Endothelial cell of umbilical vein (primary cell): ENCODE results near the gene MED1. TPM values are rescaled to one million over a fixed set of nuclear protein-coding genes. Genes with fewer than 3 reads are reported as not detected.
"Not testable (repeated sequence)": the region's sequence is repeated elsewhere in the genome, so short reads cannot be mapped to it uniquely, and the experiment has no call there.

Source experiments
- BruUV-seq: library from RNA; stranded (reverse); fragments of 400-500 nt; replicated peaks from 2 replicates; lab custom pipeline; 2021; lab: Mats Ljungman, UMichigan
- CTCF ChIA-PET: fragments of 300-600, 350-600 bp; sonication (Branson Sonifier 250); formaldehyde crosslinking; loops from one replicate; lab custom pipeline; 2021; ENCODE audit warnings: antibody characterized with exemption, inconsistent platforms; lab: Charles Lee
- POLR2A ChIA-PET: fragments of 300-600, 350-600 bp; sonication (Branson Sonifier 250); formaldehyde crosslinking; loops from one replicate; lab custom pipeline; 2021; ENCODE audit warnings: antibody characterized with exemption, inconsistent platforms; lab: Charles Lee
- DNase-seq: peaks from one replicate; pipeline ENCODE4 v3.0.0-alpha.2; 2011; ENCODE audit warnings: low read depth, low spot score
- FAIRE-seq: peaks from 2 replicates; lab custom pipeline; 2011; peaks lifted over from hg19 to GRCh38; lab: Jason Lieb, UNC
- H2AFZ ChIP-seq: 2 replicates; pipeline ENCODE4 v1.6.0; 2012; ENCODE audit warnings: low read depth, low read length, control low read depth, inconsistent platforms
- H3K27ac ChIP-seq: 2 replicates; pipeline ENCODE4 v1.5.1; 2011; ENCODE audit warnings: low read depth, mild to moderate bottlenecking, control low read depth, low read length, moderate library complexity; ENCODE audit not compliant: insufficient read depth
- H3K27me3 ChIP-seq, 2 experiments: 2 replicates each; pipeline versions ENCODE4 v1.6.0 to v1.6.1; 2011; ENCODE audit warnings: low read length in 2 of 2, mixed read lengths in 1 of 2; ENCODE audit not compliant: control insufficient read depth in 2 of 2, insufficient read depth in 2 of 2
- H3K36me3 ChIP-seq, 2 experiments: 2 replicates in 1 of 2; 3 replicates in 1 of 2; pipeline ENCODE4 v1.5.1; 2011; ENCODE audit warnings: low read length in 2 of 2, mild to moderate bottlenecking in 1 of 2, moderate library complexity in 1 of 2; ENCODE audit not compliant: control insufficient read depth in 2 of 2, insufficient read depth in 2 of 2; ENCODE audit errors: extremely low read depth in 1 of 2
- H3K4me1 ChIP-seq: 3 replicates; pipeline ENCODE4 v1.5.1; 2011; ENCODE audit warnings: mild to moderate bottlenecking, low read length; ENCODE audit not compliant: control insufficient read depth, insufficient read depth; ENCODE audit errors: extremely low read depth
- H3K4me2 ChIP-seq: 2 replicates; pipeline ENCODE4 v1.6.1; 2011; ENCODE audit warnings: low read length, control low read depth, mixed read lengths; ENCODE audit not compliant: insufficient read depth
- H3K4me3 ChIP-seq, 3 experiments: fragments of 200-600 bp in 1 of 3; sonication (generic), shearing (Covaris generic) in 1 of 3; replicated peaks in 1 of 3; 2 replicates each; pipeline ENCODE4 v1.5.1; 2011 to 2016; ENCODE audit warnings: control low read depth in 3 of 3, low read length in 3 of 3, mild to moderate bottlenecking in 2 of 3, inconsistent platforms in 1 of 3, low read depth in 1 of 3, moderate library complexity in 1 of 3; ENCODE audit not compliant: insufficient read depth in 1 of 3
- H3K79me2 ChIP-seq: 2 replicates; pipeline ENCODE4 v1.6.0; 2012; ENCODE audit warnings: low read length, inconsistent platforms; ENCODE audit not compliant: control insufficient read depth, insufficient read depth
- H3K9ac ChIP-seq: replicated peaks from 2 replicates; pipeline ENCODE3; 2011; ENCODE audit warnings: low read length, control low read depth; ENCODE audit not compliant: insufficient read depth; ENCODE audit errors: extremely low read depth
- H3K9me1 ChIP-seq: replicated peaks from 3 replicates; pipeline ENCODE4 v1.6.0; 2011; ENCODE audit warnings: mild to moderate bottlenecking, low read length; ENCODE audit not compliant: control insufficient read depth, insufficient read depth; ENCODE audit errors: extremely low read depth
- H3K9me3 ChIP-seq: replicated peaks from 2 replicates; pipeline ENCODE4 v1.5.1; 2012; ENCODE audit warnings: low read length, inconsistent platforms; ENCODE audit not compliant: control insufficient read depth, insufficient read depth
- H4K20me1 ChIP-seq: replicated peaks from 2 replicates; pipeline ENCODE3; 2011; ENCODE audit warnings: mild to moderate bottlenecking, low read length; ENCODE audit not compliant: control insufficient read depth, insufficient read depth; ENCODE audit errors: extremely low read depth
- JUN ChIP-seq: IDR thresholded peaks from 2 replicates; pipeline ENCODE4 v1.6.1; 2011; ENCODE audit warnings: borderline replicate concordance, low read depth; ENCODE audit not compliant: insufficient read length, insufficient read depth
- POLR2AphosphoS5 ChIP-seq: IDR thresholded peaks from 2 replicates; pipeline ENCODE4 v1.6.1; 2012; ENCODE audit warnings: low read depth, mild to moderate bottlenecking, control low read depth, low read length, moderate library complexity; ENCODE audit not compliant: insufficient read depth
- dilution Hi-C: fragments of 300-500 bp; cut with MboI; formaldehyde crosslinking; loops from one replicate; pipeline ENCODE4 v1.15.0; 2019; ENCODE audit warnings: low sequenced_read_pairs; ENCODE audit not compliant: extremely low pct_ligation_motif_present
- intact Hi-C: fragments of 100-400 bp; cut with micrococcal nuclease; formaldehyde crosslinking; loops from one replicate; pipeline ENCODE4 v1.10.0; 2022
- polyA plus RNA-seq, 4 experiments: library from polyadenylated mRNA; depleted of rRNA in 3 of 4; stranded (reverse) in 3 of 4; unstranded in 1 of 4; fragments of >200 nt; gene quantifications; 2 replicates each; pipeline versions ENCODE4 v1.2.1 to v1.2.3, GENCODE V29; 2011 to 2012; ENCODE audit warnings: missing spikeins in 1 of 4
- total RNA-seq: library from RNA; stranded (reverse); gene quantifications from 2 replicates; pipeline ENCODE4 v1.2.3, GENCODE V29; 2021
- TF ChIP-seq, protein P1 (sequence below), 2 donors: IDR thresholded peaks; 1 replicate in 1 of 2; 2 replicates in 1 of 2; pipeline ENCODE4 v1.5.1; 2011; ENCODE audit warnings: low read length in 2 of 2, mild to moderate bottlenecking in 2 of 2, moderate library complexity in 2 of 2, control low read depth in 1 of 2, inconsistent platforms in 1 of 2, low read depth in 1 of 2; ENCODE audit not compliant: insufficient read depth in 1 of 2; ENCODE audit errors: extremely low read depth in 1 of 2

Gene MED1
- total and polyA plus RNA-seq, 2 donors (not counting 3 experiments of a cell fraction or from before 2014, with no cell fraction given), result 19.8 to 46.2 TPM

DNA sequence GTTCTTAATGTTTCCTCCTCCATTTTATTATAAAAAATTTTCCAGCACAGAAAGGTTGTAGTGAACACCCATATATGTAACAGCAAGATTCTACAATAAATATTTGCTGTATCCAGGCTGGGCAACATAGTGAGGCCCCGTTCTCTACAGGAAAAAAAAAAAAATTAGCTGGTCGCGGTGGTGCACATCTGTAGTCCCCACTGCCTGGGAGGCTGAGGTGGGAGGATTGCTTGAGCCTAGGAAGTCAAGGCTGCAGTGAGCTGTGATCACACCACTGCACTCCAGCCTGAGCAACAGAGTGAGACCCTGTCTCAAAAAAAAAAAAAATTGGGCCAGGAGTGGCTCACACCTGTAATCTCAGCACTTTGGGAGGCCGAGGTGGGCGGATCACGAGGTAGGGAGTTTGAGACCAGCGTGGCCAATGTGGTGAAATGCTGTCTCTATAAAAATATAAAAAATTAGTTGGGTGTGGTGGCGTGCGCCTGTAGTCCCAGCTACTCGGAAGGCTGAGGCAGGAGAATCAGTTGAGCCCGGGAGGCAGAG lies 13.6 kb upstream of the MED1 start:
- FAIRE-seq, BruUV-seq: not testable (repeated sequence)

GRCh38 chr17:39462631-39463375 lies 11.7 kb upstream of the MED1 start:
- POLR2A ChIA-PET, result interaction anchor here (0.6 to 2.7 kb wide), 2 partner anchors 12 to 322 kb away, joined by 4 to 45 read pairs; partner anchors contain the start of gene MED1
- Histone ChIP-seq H2AFZ (no peak overlapping the region), H3K36me3 (peaks cover 0 to 5% of the 10 kb centered on the region in 2 experiments), H3K9me3 (no peaks in the 10 kb centered on the region), H3K27ac (peak overlapping the region; percentile 62), H4K20me1 (peaks cover 14% of the 10 kb centered on the region), H3K4me2 (peak overlapping the region; percentile 100), H3K79me2 (peaks cover 63% of the 10 kb centered on the region), H3K9me1 (no peaks in the 10 kb centered on the region), H3K9ac (peak overlapping the region; percentile 100), H3K4me1 (peaks cover 15% of the 10 kb centered on the region), H3K27me3 (no peaks in the 10 kb centered on the region), H3K4me3 (peak overlapping the region; percentile 51 to 93 (median 83))
- dilution Hi-C loops (no loop called here), intact Hi-C loops (no loop called here)
- FAIRE-seq (no peak), DNase-seq (peak; percentile 42)
- CTCF ChIA-PET, result interaction anchor here (0.6 to 3.0 kb wide), 5 partner anchors 11 to 230 kb away, joined by 3 to 35 read pairs (median 4); partner anchors contain the start of gene MED1
- TF ChIP-seq JUN (no peak), POLR2AphosphoS5 (peak; percentile 15)
- TF ChIP-seq, protein P1, sequence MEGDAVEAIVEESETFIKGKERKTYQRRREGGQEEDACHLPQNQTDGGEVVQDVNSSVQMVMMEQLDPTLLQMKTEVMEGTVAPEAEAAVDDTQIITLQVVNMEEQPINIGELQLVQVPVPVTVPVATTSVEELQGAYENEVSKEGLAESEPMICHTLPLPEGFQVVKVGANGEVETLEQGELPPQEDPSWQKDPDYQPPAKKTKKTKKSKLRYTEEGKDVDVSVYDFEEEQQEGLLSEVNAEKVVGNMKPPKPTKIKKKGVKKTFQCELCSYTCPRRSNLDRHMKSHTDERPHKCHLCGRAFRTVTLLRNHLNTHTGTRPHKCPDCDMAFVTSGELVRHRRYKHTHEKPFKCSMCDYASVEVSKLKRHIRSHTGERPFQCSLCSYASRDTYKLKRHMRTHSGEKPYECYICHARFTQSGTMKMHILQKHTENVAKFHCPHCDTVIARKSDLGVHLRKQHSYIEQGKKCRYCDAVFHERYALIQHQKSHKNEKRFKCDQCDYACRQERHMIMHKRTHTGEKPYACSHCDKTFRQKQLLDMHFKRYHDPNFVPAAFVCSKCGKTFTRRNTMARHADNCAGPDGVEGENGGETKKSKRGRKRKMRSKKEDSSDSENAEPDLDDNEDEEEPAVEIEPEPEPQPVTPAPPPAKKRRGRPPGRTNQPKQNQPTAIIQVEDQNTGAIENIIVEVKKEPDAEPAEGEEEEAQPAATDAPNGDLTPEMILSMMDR (IDR thresholded peaks at IDR 0.05; ENCODE audit: extremely low read depth in 1 of 2, insufficient read depth in 1 of 2, low read depth in 1 of 2, low read length in 2 of 2), result no peak
- TSS peak; percentile 26 for BruUV-seq

More for the DNA sequence above, 13.6 kb upstream of the MED1 start:
- Histone ChIP-seq H3K4me2 (peak overlapping the region; percentile 100), H3K4me1 (peaks cover 15% of the 10 kb centered on the region), H4K20me1 (peaks cover 14% of the 10 kb centered on the region), H3K79me2 (peaks cover 76% of the 10 kb centered on the region), H3K4me3 (peak overlapping the region in 1 of 3 experiments; percentile 25)
- dilution Hi-C loops, H2AFZ ChIP-seq, DNase-seq, H3K9me3 ChIP-seq, intact Hi-C loops, H3K27me3 ChIP-seq, H3K27ac ChIP-seq, H3K9me1 ChIP-seq, H3K9ac ChIP-seq, H3K36me3 ChIP-seq: not testable (repeated sequence)
- ChIA-PET CTCF (interaction anchor here (1.0 kb wide), 1 partner anchor 9 kb away, joined by 3 read pairs; no protein-coding TSS in a partner anchor), POLR2A (interaction anchor here (0.7 kb wide), 4 partner anchors 13 to 643 kb away, joined by 3 to 7 read pairs (median 4); partner anchors contain the start of gene MED1)
